Activated CD4-positive, alpha-beta T cell treated with anti-CD3 and anti-CD28 coated beads, Interleukin-2, amount 50 U/mL, for 4 hours (primary cell): Measurements from ENCODE around the gene ITSN1.
"Not testable (repeated sequence)": the region's sequence is repeated elsewhere in the genome, so short reads cannot be mapped to it uniquely, and the experiment has no call there.

Experiments
- DNase-seq, 2 experiments: peaks; one replicate each; pipeline ENCODE4 v3.0.0-alpha.2; 2020

ITSN1 gene

GRCh38 chr21:33684068-33684467 is 41.8 kb downstream of the ITSN1 start:
- DNase-seq: no peak

- no peak for DNase-seq
These were observed 42.7 kb downstream of the ITSN1 start for GRCh38 chr21:33684923-33685560.

GRCh38 chr21:33685613-33686197 is 43.4 kb downstream of the ITSN1 start:
- DNase-seq: no peak

- DNase-seq: no peak
These were observed 44.1 kb downstream of the ITSN1 start for GRCh38 chr21:33686386-33686785.

- no peak for DNase-seq
These were observed 45.3 kb downstream of the ITSN1 start for GRCh38 chr21:33687634-33688033.

GRCh38 chr21:33688353-33688752 is 46.1 kb downstream of the ITSN1 start:
- DNase-seq: no peak

GRCh38 chr21:33690874-33691273 is 48.6 kb downstream of the ITSN1 start:
- no peak for DNase-seq

- no peak for DNase-seq
These were observed 49.8 kb downstream of the ITSN1 start for GRCh38 chr21:33691945-33692603.

- no peak for DNase-seq
These were observed 53.5 kb downstream of the ITSN1 start for GRCh38 chr21:33695813-33696212.

- DNase-seq: no peak
These were observed 54.2 kb downstream of the ITSN1 start for GRCh38 chr21:33696465-33696864.

- DNase-seq: no peak
These were observed 56.0 kb downstream of the ITSN1 start for GRCh38 chr21:33698087-33698860.

GRCh38 chr21:33699277-33699676 is 57.0 kb downstream of the ITSN1 start:
- no peak for DNase-seq

GRCh38 chr21:33700491-33700890 is 58.2 kb downstream of the ITSN1 start:
- DNase-seq: no peak

- DNase-seq: no peak
These were observed 61.7 kb downstream of the ITSN1 start for GRCh38 chr21:33703750-33704606.

- DNase-seq: no peak
These were observed 65.5 kb downstream of the ITSN1 start for GRCh38 chr21:33707846-33708245.

GRCh38 chr21:33708874-33709273 is 66.6 kb downstream of the ITSN1 start:
- no peak for DNase-seq

GRCh38 chr21:33712022-33712803 is 69.9 kb downstream of the ITSN1 start:
- no peak for DNase-seq

GRCh38 chr21:33721081-33721480 is 78.8 kb downstream of the ITSN1 start:
- DNase-seq: no peak

- not testable (repeated sequence) for DNase-seq
These were observed 86.8 kb downstream of the ITSN1 start for GRCh38 chr21:33729139-33729538.

- DNase-seq: no peak
These were observed 87.3 kb downstream of the ITSN1 start for GRCh38 chr21:33729641-33730040.

- DNase-seq: no peak
These were observed 89.1 kb downstream of the ITSN1 start for GRCh38 chr21:33731447-33731846.

- no peak for DNase-seq
These were observed 89.7 kb downstream of the ITSN1 start for GRCh38 chr21:33732038-33732437.
